HepG2 (cell line): ENCODE results near the gene XK. TPM values are rescaled to one million over a fixed set of nuclear protein-coding genes. Genes with fewer than 3 reads are reported as not detected.

Experiments
- ATAC-seq: fragments of 200-7000 bp; cut with Tn5 transposase; 3 replicates; pipeline ENCODE4 v1.9.1; 2020; ENCODE audit warnings: mild to moderate bottlenecking, moderate library complexity
- BruUV-seq: library from RNA; stranded (reverse); fragments of 400-500 nt; replicated peaks from 2 replicates; lab custom pipeline; 2021; lab: Mats Ljungman, UMichigan
- CTCF ChIA-PET: fragments of 300-600 bp; formaldehyde crosslinking; extraction: SDS; loops from one replicate; lab custom pipeline; 2021; ENCODE audit warnings: low total read pairs, inconsistent platforms, low intra/inter-chr PET ratio; lab: Yijun Ruan, JAX
- POLR2A ChIA-PET: fragments of 350-600 bp; sonication (Branson Sonifier 250); formaldehyde crosslinking; loops from one replicate; lab custom pipeline; 2020; ENCODE audit warnings: antibody characterized with exemption, inconsistent platforms; lab: Yijun Ruan, JAX
- DNase-seq: peaks from one replicate; pipeline ENCODE4 v3.0.0-alpha.2; 2015; ENCODE audit warnings: low spot score
- FAIRE-seq: peaks from 3 replicates; lab custom pipeline; 2011; peaks lifted over from hg19 to GRCh38; lab: Jason Lieb, UNC
- H2AFZ ChIP-seq: one replicate; pipeline ENCODE4 v1.6.1; 2011; ENCODE audit warnings: low read length, inconsistent platforms
- H3K27ac ChIP-seq: fragments of 300-600 bp; 3 replicates; pipeline ENCODE4 v1.8.0; 2011; ENCODE audit warnings: mixed run types, mild to moderate bottlenecking, mixed read lengths, low read length, inconsistent platforms; ENCODE audit not compliant: insufficient read depth; ENCODE audit errors: extremely low read length
- H3K27me3 ChIP-seq, 2 experiments: fragments of 200-600 bp in 1 of 2; 2 replicates in 1 of 2; 3 replicates in 1 of 2; pipeline versions ENCODE4 v1.6.0 to v1.8.0; 2011; ENCODE audit warnings: low read length in 2 of 2, mild to moderate bottlenecking in 2 of 2, moderate library complexity in 2 of 2, inconsistent platforms in 1 of 2; ENCODE audit not compliant: insufficient read depth in 2 of 2, control insufficient read depth in 1 of 2
- H3K36me3 ChIP-seq, 2 experiments: fragments of 200-600 bp in 1 of 2; replicated peaks in 1 of 2; 2 replicates in 1 of 2; 3 replicates in 1 of 2; pipeline versions ENCODE4 v1.5.1 to v1.8.0; 2011; ENCODE audit warnings: low read length in 2 of 2, inconsistent platforms in 1 of 2; ENCODE audit not compliant: insufficient read depth in 2 of 2, control insufficient read depth in 1 of 2
- H3K4me1 ChIP-seq: 2 replicates; pipeline ENCODE4 v1.5.1; 2012; ENCODE audit warnings: low read length, inconsistent platforms; ENCODE audit not compliant: insufficient read depth
- H3K4me2 ChIP-seq: 2 replicates; pipeline ENCODE4 v1.6.0; 2011; ENCODE audit warnings: low read depth, low read length, inconsistent platforms
- H3K4me3 ChIP-seq, 3 experiments: fragments of 200-600 bp in 1 of 3; sonication (generic), shearing (Covaris generic) in 1 of 3; replicated peaks in 1 of 3; 2 replicates each; pipeline ENCODE4 v1.5.1; 2011 to 2016; ENCODE audit warnings: low read length in 3 of 3, inconsistent platforms in 2 of 3, low read depth in 2 of 3, mild to moderate bottlenecking in 2 of 3, control low read depth in 1 of 3, mixed read lengths in 1 of 3; ENCODE audit not compliant: insufficient read depth in 1 of 3
- H3K79me2 ChIP-seq: one replicate; pipeline ENCODE4 v1.6.1; 2011; ENCODE audit warnings: low read length, inconsistent platforms; ENCODE audit not compliant: insufficient read depth
- H3K9ac ChIP-seq: 2 replicates; pipeline ENCODE4 v1.6.0; 2011; ENCODE audit warnings: mild to moderate bottlenecking, low read depth, low read length, inconsistent platforms; ENCODE audit not compliant: insufficient read depth
- H3K9me3 ChIP-seq: 2 replicates; pipeline ENCODE4 v1.5.1; 2012; ENCODE audit warnings: mild to moderate bottlenecking, low read length
- H4K20me1 ChIP-seq: 2 replicates; pipeline ENCODE4 v1.6.0; 2011; ENCODE audit warnings: inconsistent platforms, mild to moderate bottlenecking, low read length, moderate library complexity; ENCODE audit not compliant: insufficient read depth
- ATF2 ChIP-seq: sonication (generic); formaldehyde crosslinking; IDR thresholded peaks from 2 replicates; pipeline ENCODE4 v1.4.0; 2020; ENCODE audit warnings: missing genetic modification reagents
- HES4 ChIP-seq: sonication (generic); formaldehyde crosslinking; IDR thresholded peaks from 2 replicates; pipeline ENCODE4 v1.9.0; 2021; ENCODE audit warnings: mild to moderate bottlenecking, missing genetic modification reagents, borderline replicate concordance
- KLF6 ChIP-seq: IDR thresholded peaks from 2 replicates; pipeline ENCODE4 v1.8.0; 2016; ENCODE audit warnings: missing biosample characterization, missing genetic modification reagents
- SOX5 ChIP-seq: IDR thresholded peaks from 2 replicates; pipeline ENCODE4 v1.6.1; 2016; ENCODE audit warnings: borderline replicate concordance
- ZBTB25 ChIP-seq: IDR thresholded peaks from 2 replicates; pipeline ENCODE4 v1.6.1; 2018; ENCODE audit warnings: missing genetic modification reagents
- ZNF343 ChIP-seq: sonication (generic); formaldehyde crosslinking; IDR thresholded peaks from 2 replicates; pipeline ENCODE4 v1.4.0; 2020; ENCODE audit warnings: mild to moderate bottlenecking, missing genetic modification reagents
- ZNF576 ChIP-seq: sonication (generic); formaldehyde crosslinking; IDR thresholded peaks from 2 replicates; pipeline ENCODE4 v1.4.0; 2020; ENCODE audit warnings: mild to moderate bottlenecking, missing genetic modification reagents
- ZNF614 ChIP-seq: IDR thresholded peaks from 2 replicates; pipeline ENCODE4 v1.6.1; 2018; ENCODE audit warnings: missing biosample characterization, missing genetic modification reagents, inconsistent platforms, borderline replicate concordance
- WGBS: methylation state at CpG from one replicate; pipeline ENCODE4 v1.1.6; 2017; ENCODE audit warnings: low lambda C conversion rate; 5-methylcytosine and 5-hydroxymethylcytosine counted together
- in situ Hi-C: cut with HindIII; loops from 2 replicates; pipeline ENCODE4 v1.10.0; 2017; ENCODE audit warnings: low pct_unique_long_range_greater_than_20kb; ENCODE audit not compliant: extremely low pct_ligation_motif_present
- intact Hi-C: fragments of 100-400 bp; cut with micrococcal nuclease; formaldehyde crosslinking; loops from one replicate; pipeline ENCODE4 v1.10.0; 2022; ENCODE audit not compliant: unreplicated experiment
- polyA plus RNA-seq, 8 experiments: library from polyadenylated mRNA; depleted of rRNA in 3 of 8; stranded (reverse) in 7 of 8; unstranded in 1 of 8; fragments of >200 nt; fragmentation: Illumina TruSeq in 4 of 8; extraction: Trizol in 4 of 8; gene quantifications; 2 replicates each; pipeline versions ENCODE4 v1.2.1 to v1.2.3, GENCODE V29; 2011 to 2016; ENCODE audit warnings: low read depth in 4 of 8, missing spikeins in 1 of 8, mixed read lengths in 1 of 8; ENCODE audit not compliant: insufficient read depth in 1 of 8
- total RNA-seq, 5 experiments: library from RNA; depleted of rRNA; stranded (reverse); fragments of >200 nt; fragmentation: Illumina TruSeq; extraction: Trizol; gene quantifications; 2 replicates each; pipeline ENCODE4 v1.2.3, GENCODE V29; 2016; ENCODE audit warnings: low read depth in 1 of 5

The XK gene
- total and polyA plus RNA-seq, 2 of the 13 experiments (the other 11 are each of a cell fraction or from before 2014, with no cell fraction given) = not detected

GRCh38 chrX:37722595-37722994 is 37.0 kb downstream of the XK start:
- DNase-seq (no peak), FAIRE-seq (no peak)

More at GRCh38 chrX:37722595-37722994, 37.0 kb downstream of the XK start:
- no peak overlapping the region for H2AFZ ChIP-seq
- no peaks in the 10 kb centered on the region for H3K9me3 ChIP-seq
- no peak overlapping the region for H3K4me2 ChIP-seq
- BruUV-seq = no TSS peak
- POLR2A ChIA-PET = no interaction called here
- intact Hi-C loops = no loop called here
- H3K36me3 ChIP-seq = no peaks in the 10 kb centered on the region
- ATAC-seq = no peak
- H3K79me2 ChIP-seq = no peaks in the 10 kb centered on the region
- no peak overlapping the region for H3K9ac ChIP-seq
- no peak overlapping the region for H3K4me3 ChIP-seq
- H3K27me3 ChIP-seq = no peaks in the 10 kb centered on the region
- CTCF ChIA-PET = no interaction called here
- H3K27ac ChIP-seq = no peak overlapping the region
- TF ChIP-seq KLF6 (no peak), ZBTB25 (CRISPR knock-in tag) (no peak), SOX5 (CRISPR knock-in tag) (no peak), ATF2 (CRISPR knock-in tag) (no peak), HES4 (CRISPR knock-in tag) (no peak), ZNF576 (CRISPR knock-in tag) (no peak), ZNF614 (CRISPR knock-in tag) (no peak), ZNF343 (CRISPR knock-in tag) (no peak)
- no peaks in the 10 kb centered on the region for H3K4me1 ChIP-seq
- 0% methylated on average over 1 of the region's 1 CpG for WGBS
- in situ Hi-C loops = no loop called here
- no peaks in the 10 kb centered on the region for H4K20me1 ChIP-seq
